SJSA1 (cell line): ENCODE measurements around the gene TUBA1A. TPM values are rescaled to one million over a fixed set of nuclear protein-coding genes. Genes with fewer than 3 reads are reported as not detected.
"Not testable (repeated sequence)": the region's sequence is repeated elsewhere in the genome, so short reads cannot be mapped to it uniquely, and the experiment has no call there.

Experiments used
- DNase-seq, 2 experiments: peaks; one replicate each; pipeline ENCODE4 v3.0.0-alpha.2; 2015 to 2020; ENCODE audit warnings: low spot score in 2 of 2, low read depth in 1 of 2
- H3K27ac ChIP-seq: fragments of 250-450 bp; sonication (Bioruptor Pico); 2 replicates; pipeline ENCODE4 v1.5.1; 2020; ENCODE audit warnings: mild to moderate bottlenecking, moderate library complexity
- H3K27me3 ChIP-seq: fragments of 250-450 bp; sonication (Bioruptor Pico); replicated peaks from 2 replicates; pipeline ENCODE4 v1.5.1; 2020; ENCODE audit warnings: mild to moderate bottlenecking, moderate library complexity
- H3K36me3 ChIP-seq: fragments of 250-450 bp; sonication (Bioruptor Pico); 2 replicates; pipeline ENCODE4 v1.5.1; 2020; ENCODE audit warnings: mild to moderate bottlenecking
- H3K4me1 ChIP-seq: fragments of 250-450 bp; sonication (Bioruptor Pico); replicated peaks from 2 replicates; pipeline ENCODE4 v1.6.1; 2021; ENCODE audit warnings: mild to moderate bottlenecking
- H3K4me3 ChIP-seq: fragments of 250-450 bp; sonication (Bioruptor Pico); 2 replicates; pipeline ENCODE4 v1.5.1; 2020; ENCODE audit warnings: mild to moderate bottlenecking
- H3K9me3 ChIP-seq: fragments of 250-450 bp; sonication (Bioruptor Pico); replicated peaks from 2 replicates; pipeline ENCODE4 v1.5.1; 2020; ENCODE audit warnings: mild to moderate bottlenecking
- total RNA-seq: library from RNA; depleted of rRNA; stranded (reverse); fragments of >200 nt; shearing (Covaris generic); gene quantifications from 2 replicates; pipeline ENCODE4 v1.2.3, GENCODE V29; 2014

Gene TUBA1A
- total RNA-seq, 1 experiment from 2014 or later = 444 TPM

- peaks cover 3% of the 10 kb centered on the region; the same call in 1 of the 2 replicates for H3K36me3 ChIP-seq
- no peak overlapping the region for H3K27ac ChIP-seq
- no peaks in the 10 kb centered on the region; the same call in 1 of the 2 replicates for H3K9me3 ChIP-seq
- H3K4me3 ChIP-seq = no peak overlapping the region
- DNase-seq = no peak
- H3K27me3 ChIP-seq = no peaks in the 10 kb centered on the region
- peaks cover 7% of the 10 kb centered on the region; the same call in 1 of the 2 replicates for H3K4me1 ChIP-seq
Measured at GRCh38 chr12:49190974-49191373, 2.1 kb upstream of the TUBA1A start.

- Histone ChIP-seq H3K27ac (peak overlapping the region; percentile 76), H3K4me3 (peak overlapping the region; percentile 54; the same call in 1 of the 2 replicates), H3K9me3 (no peaks in the 10 kb centered on the region; the same call in 1 of the 2 replicates), H3K36me3 (peaks cover 10% of the 10 kb centered on the region; the same call in 1 of the 2 replicates), H3K27me3 (no peaks in the 10 kb centered on the region), H3K4me1 (peaks cover 7% of the 10 kb centered on the region; the same call in 1 of the 2 replicates)
- DNase-seq = no peak
Measured at GRCh38 chr12:49189731-49190716, 1.1 kb upstream of the TUBA1A start.

GRCh38 chr12:49188201-49188915, 522 bp downstream of the TUBA1A start:
- DNase-seq = peak; percentile 73 to 79
- H3K9me3 ChIP-seq = no peaks in the 10 kb centered on the region; the same call in 1 of the 2 replicates
- H3K36me3 ChIP-seq = peaks cover 14% of the 10 kb centered on the region; the same call in 1 of the 2 replicates
- peaks cover 7% of the 10 kb centered on the region; the same call in 1 of the 2 replicates for H3K4me1 ChIP-seq
- peak overlapping the region; percentile 54 for H3K4me3 ChIP-seq
- H3K27me3 ChIP-seq = no peaks in the 10 kb centered on the region
- peak overlapping the region; percentile 76 for H3K27ac ChIP-seq

- Histone ChIP-seq H3K27ac (no peak overlapping the region), H3K36me3 (peaks cover 14% of the 10 kb centered on the region; the same call in 1 of the 2 replicates)
- DNase-seq = no peak
Measured at GRCh38 chr12:49187184-49187583, 1.7 kb downstream of the TUBA1A start.

GRCh38 chr12:49186307-49186706, 2.6 kb downstream of the TUBA1A start:
- not testable (repeated sequence) for H3K27ac ChIP-seq, H3K4me1 ChIP-seq, H3K27me3 ChIP-seq, H3K9me3 ChIP-seq, DNase-seq, H3K4me3 ChIP-seq
- H3K36me3 ChIP-seq = peaks cover 14% of the 10 kb centered on the region; the same call in 1 of the 2 replicates

More at GRCh38 chr12:49187184-49187583, 1.7 kb downstream of the TUBA1A start:
- peaks cover 7% of the 10 kb centered on the region; the same call in 1 of the 2 replicates for H3K4me1 ChIP-seq
- H3K27me3 ChIP-seq = no peaks in the 10 kb centered on the region
- no peak overlapping the region for H3K4me3 ChIP-seq
- no peaks in the 10 kb centered on the region; the same call in 1 of the 2 replicates for H3K9me3 ChIP-seq

- H3K27ac ChIP-seq, H3K4me1 ChIP-seq, DNase-seq, H3K4me3 ChIP-seq, H3K27me3 ChIP-seq, H3K9me3 ChIP-seq: not testable (repeated sequence)
- peaks cover 14% of the 10 kb centered on the region; the same call in 1 of the 2 replicates for H3K36me3 ChIP-seq
Measured at GRCh38 chr12:49184697-49185096, 4.2 kb downstream of the TUBA1A start.

- peaks cover 14% of the 10 kb centered on the region; the same call in 1 of the 2 replicates for H3K36me3 ChIP-seq
- H3K27ac ChIP-seq, H3K4me3 ChIP-seq, H3K9me3 ChIP-seq, H3K27me3 ChIP-seq, H3K4me1 ChIP-seq, DNase-seq: not testable (repeated sequence)
Measured at GRCh38 chr12:49183214-49183950, 5.5 kb downstream of the TUBA1A start.

- Histone ChIP-seq H3K27ac (no peak overlapping the region), H3K36me3 (no peaks in the 10 kb centered on the region), H3K4me1 (no peaks in the 10 kb centered on the region), H3K4me3 (no peak overlapping the region), H3K27me3 (no peaks in the 10 kb centered on the region), H3K9me3 (no peaks in the 10 kb centered on the region)
- no peak for DNase-seq
Measured at GRCh38 chr12:49174218-49174617, 14.7 kb downstream of the TUBA1A start.

- H3K4me1 ChIP-seq = no peaks in the 10 kb centered on the region
- no peak overlapping the region for H3K4me3 ChIP-seq
- H3K27ac ChIP-seq = no peak overlapping the region
- H3K27me3 ChIP-seq = no peaks in the 10 kb centered on the region; the same call in 1 of the 2 replicates
- no peak for DNase-seq
- no peaks in the 10 kb centered on the region for H3K36me3 ChIP-seq
- no peaks in the 10 kb centered on the region for H3K9me3 ChIP-seq
Measured at GRCh38 chr12:49170924-49171323, 18.0 kb downstream of the TUBA1A start.

- H3K27me3 ChIP-seq = no peaks in the 10 kb centered on the region; the same call in 1 of the 2 replicates
- no peak for DNase-seq
- no peaks in the 10 kb centered on the region for H3K4me1 ChIP-seq
- no peak overlapping the region for H3K4me3 ChIP-seq
- H3K27ac ChIP-seq = no peak overlapping the region
- H3K36me3 ChIP-seq = no peaks in the 10 kb centered on the region
- H3K9me3 ChIP-seq = no peaks in the 10 kb centered on the region
Measured at GRCh38 chr12:49165114-49165513, 23.8 kb downstream of the TUBA1A start.

- H3K36me3 ChIP-seq, H3K27ac ChIP-seq, H3K4me3 ChIP-seq, H3K4me1 ChIP-seq, DNase-seq, H3K27me3 ChIP-seq, H3K9me3 ChIP-seq: not testable (repeated sequence)
Measured at GRCh38 chr12:49161901-49162300, 27.0 kb downstream of the TUBA1A start.

- H3K36me3 ChIP-seq = no peaks in the 10 kb centered on the region
- H3K27me3 ChIP-seq = no peaks in the 10 kb centered on the region
- no peak overlapping the region for H3K4me3 ChIP-seq
- H3K9me3 ChIP-seq = no peaks in the 10 kb centered on the region
- no peak for DNase-seq
- no peak overlapping the region for H3K27ac ChIP-seq
- no peaks in the 10 kb centered on the region for H3K4me1 ChIP-seq
Measured at GRCh38 chr12:49161092-49161795, 27.6 kb downstream of the TUBA1A start.
